HG03575 (cell line): Measurements from ENCODE around the gene LDLRAD4.
"Not testable (repeated sequence)": the region's sequence is repeated elsewhere in the genome, so short reads cannot be mapped to it uniquely, and the experiment has no call there.

Experiments used
- ATAC-seq: cut with Tn5 transposase; IDR thresholded peaks from one replicate; pipeline ENCODE4 v1.9.1; 2021; ENCODE audit not compliant: unreplicated experiment, insufficient number of reproducible peaks, low FRiP score; ENCODE audit errors: extremely low read depth

The LDLRAD4 gene

GRCh38 chr18:13315000-13315399 is 96.4 kb downstream of the LDLRAD4 start:
- no peak for ATAC-seq

- no peak for ATAC-seq
Measured at GRCh38 chr18:13316063-13316462, 97.5 kb downstream of the LDLRAD4 start.

- ATAC-seq: no peak
Measured at GRCh38 chr18:13317801-13318200, 99.2 kb downstream of the LDLRAD4 start.

GRCh38 chr18:13318731-13319501 is 100.4 kb downstream of the LDLRAD4 start:
- no peak for ATAC-seq

- no peak for ATAC-seq
Measured at GRCh38 chr18:13319629-13320028, 101.1 kb downstream of the LDLRAD4 start.

- ATAC-seq: no peak
Measured at GRCh38 chr18:13320096-13320495, 101.5 kb downstream of the LDLRAD4 start.

- ATAC-seq: no peak
Measured at GRCh38 chr18:13320891-13321425, 102.4 kb downstream of the LDLRAD4 start.

GRCh38 chr18:13321923-13322322 is 103.4 kb downstream of the LDLRAD4 start:
- ATAC-seq: no peak

GRCh38 chr18:13323186-13323585 is 104.6 kb downstream of the LDLRAD4 start:
- ATAC-seq: no peak

- ATAC-seq: no peak
Measured at GRCh38 chr18:13324880-13325279, 106.3 kb downstream of the LDLRAD4 start.

GRCh38 chr18:13328213-13328612 is 109.7 kb downstream of the LDLRAD4 start:
- no peak for ATAC-seq

GRCh38 chr18:13330996-13331395 is 112.4 kb downstream of the LDLRAD4 start:
- ATAC-seq: no peak

GRCh38 chr18:13331846-13332245 is 113.3 kb downstream of the LDLRAD4 start:
- no peak for ATAC-seq

- no peak for ATAC-seq
Measured at GRCh38 chr18:13332874-13333273, 114.3 kb downstream of the LDLRAD4 start.

GRCh38 chr18:13335903-13336302 is 117.3 kb downstream of the LDLRAD4 start:
- no peak for ATAC-seq

- ATAC-seq: no peak
Measured at GRCh38 chr18:13336841-13337240, 118.3 kb downstream of the LDLRAD4 start.

- no peak for ATAC-seq
Measured at GRCh38 chr18:13337369-13337768, 118.8 kb downstream of the LDLRAD4 start.

GRCh38 chr18:13338318-13338717 is 119.8 kb downstream of the LDLRAD4 start:
- ATAC-seq: no peak

GRCh38 chr18:13339653-13340052 is 121.1 kb downstream of the LDLRAD4 start:
- ATAC-seq: no peak

- not testable (repeated sequence) for ATAC-seq
Measured at GRCh38 chr18:13346449-13346848, 127.9 kb downstream of the LDLRAD4 start.
